ENCODE data around the gene ARL11.

ARL11 gene

GRCh38 chr13:49649244-49649962 is 21.1 kb downstream of the ARL11 start:
- peak; percentile 48 for DNase-seq (ENCODE audit: low read depth, low spot score)

- no peak for DNase-seq (ENCODE audit: low read depth, low spot score)
These were observed 21.6 kb downstream of the ARL11 start for GRCh38 chr13:49649963-49650312.

- no peak for DNase-seq (ENCODE audit: low read depth, low spot score)
These were observed 23.5 kb downstream of the ARL11 start for GRCh38 chr13:49651570-49652354.

- DNase-seq (ENCODE audit: low read depth, low spot score) = no peak
These were observed 24.3 kb downstream of the ARL11 start for GRCh38 chr13:49652355-49653305.

- DNase-seq (ENCODE audit: low read depth, low spot score) = no peak
These were observed 25.2 kb downstream of the ARL11 start for GRCh38 chr13:49653478-49653877.

GRCh38 chr13:49654011-49654410 is 25.7 kb downstream of the ARL11 start:
- no peak for DNase-seq (ENCODE audit: low read depth, low spot score)

- no peak for DNase-seq (ENCODE audit: low read depth, low spot score)
These were observed 27.6 kb downstream of the ARL11 start for GRCh38 chr13:49655906-49656305.

GRCh38 chr13:49657241-49657641 is 28.9 kb downstream of the ARL11 start:
- DNase-seq (ENCODE audit: low read depth, low spot score) = no peak

- no peak for DNase-seq (ENCODE audit: low read depth, low spot score)
These were observed 36.3 kb downstream of the ARL11 start for GRCh38 chr13:49664606-49665005.

- peak; percentile 56 for DNase-seq (ENCODE audit: low read depth, low spot score)
These were observed 39.5 kb downstream of the ARL11 start for GRCh38 chr13:49667773-49668172.

- DNase-seq (ENCODE audit: low read depth, low spot score) = peak; percentile 90
These were observed 41.5 kb downstream of the ARL11 start for GRCh38 chr13:49669735-49670309.

- peak; percentile 15 for DNase-seq (ENCODE audit: low read depth, low spot score)
These were observed 42.5 kb downstream of the ARL11 start for GRCh38 chr13:49670828-49671227.

- no peak for DNase-seq (ENCODE audit: low read depth, low spot score)
These were observed 48.4 kb downstream of the ARL11 start for GRCh38 chr13:49676581-49677298.

- DNase-seq (ENCODE audit: low read depth, low spot score) = no peak
These were observed 50.0 kb downstream of the ARL11 start for GRCh38 chr13:49678191-49678914.

- peak; percentile 58 for DNase-seq (ENCODE audit: low read depth, low spot score)
These were observed 50.9 kb downstream of the ARL11 start for GRCh38 chr13:49679246-49679645.

GRCh38 chr13:49681842-49682435 is 53.6 kb downstream of the ARL11 start:
- peak; percentile 70 for DNase-seq (ENCODE audit: low read depth, low spot score)

Measured in astrocyte of the hippocampus (primary cell).